ENCODE results near the gene DNAJA1. TPM values are rescaled to one million over a fixed set of nuclear protein-coding genes. Genes with fewer than 3 reads are reported as not detected.

The DNAJA1 gene
- 117 TPM for total RNA-seq (2021; ENCODE audit: unreplicated experiment)
- 60.8 and 68.4 TPM in 2 replicates for polyA plus RNA-seq (2012)
- Bru-seq, nascent RNA, result percentile 93 among the genes with signal in this experiment
- percentile 95 among the genes with signal in this experiment for BruChase-seq, experiment 1, labeled RNA remaining after a 6-hour chase
- BruChase-seq, experiment 2, labeled RNA remaining after a 2-hour chase, result percentile 93 among the genes with signal in this experiment
- long read RNA-seq, transcript DNAJA1-201 (9 exons, 2,381 nt), result major isoform, 327 of 349 reads
- long read RNA-seq, partial matches to known transcripts, result 12 of 349 reads
- long read RNA-seq, other reads (novel, unspliced or antisense), result 10 of 349 reads

GRCh38 chr9:33024966-33025571, at the start of gene DNAJA1:
Gene DNAJA1, plus strand, starts transcription at chr9:33025273. Its CDS starts 1,212 bp downstream, at chr9:33026485.
- ATAC-seq, result peak; percentile 90
- intact Hi-C loops (cut with micrococcal nuclease), result loop anchor here (1.0 kb wide), 1 partner anchor 24 kb away; the partner anchor contains the start of gene APTX
- POLR2A ChIA-PET, result interaction anchor here (0.7 to 3.8 kb wide), 35 partner anchors 10 to 473 kb away, joined by 3 to 58 read pairs (median 4); partner anchors contain the start of genes APTX, BAG1, CHMP5 and NFX1
- no peak within 1 kb of the TSS for H2AFZ ChIP-seq (ENCODE audit: low read depth, low read length, poor library complexity, severe bottlenecking)
- H3K9ac ChIP-seq (ENCODE audit: low read length), result peak within 1 kb of the TSS; percentile 98
- H3K4me2 ChIP-seq (ENCODE audit: low read length), result peak within 1 kb of the TSS; percentile 94
- CTCF ChIA-PET, result interaction anchor here (1.0 to 1.8 kb wide), 2 partner anchors 444 to 445 kb away, joined by 3 to 5 read pairs; no protein-coding TSS in a partner anchor
- no peaks in the 10 kb centered on the region for H3K27me3 ChIP-seq (ENCODE audit: insufficient read depth, low read length)
- H3K4me3 ChIP-seq (replicated peaks in 1 of 2; ENCODE audit: low read depth in 1 of 2, low read length in 2 of 2), result peak within 1 kb of the TSS; percentile 93 to 95
- DNase-seq (ENCODE audit: low read depth, low spot score), result peak; percentile 82
- H3K9me3 ChIP-seq (ENCODE audit: control insufficient read depth in 1 of 2, insufficient read depth in 1 of 2, low read depth in 1 of 2, low read length in 2 of 2), result no peaks in the 10 kb centered on the region
- no peaks in the 10 kb centered on the region for H3K9me2 ChIP-seq (ENCODE audit: insufficient read depth)
- peaks cover 98% of the 10 kb centered on the region for H3K79me2 ChIP-seq (ENCODE audit: insufficient read depth, low read length)
- no TSS peak for BruUV-seq (replicated peaks)
- RAD21 ChIA-PET (ENCODE audit: low non-redundant PET in 1 of 2, low total read pairs in 2 of 2, uncharacterized antibody in 2 of 2, unreplicated experiment in 2 of 2), result no interaction called here
- H3K4me1 ChIP-seq (ENCODE audit: control insufficient read depth in 1 of 2, insufficient read depth in 2 of 2, low read length in 2 of 2), result peaks cover 9 to 24% of the 10 kb centered on the region in 2 experiments
- peaks cover 38% of the 10 kb centered on the region; the same call in 1 of the 2 replicates for H4K20me1 ChIP-seq (ENCODE audit: insufficient read depth)
- peaks cover 38 to 39% of the 10 kb centered on the region in 2 experiments for H3K36me3 ChIP-seq (ENCODE audit: control insufficient read depth in 1 of 2, insufficient read depth in 2 of 2, low read length in 2 of 2)
- H3K27ac ChIP-seq (ENCODE audit: low read depth, low read length), result peak within 1 kb of the TSS; percentile 94
- TF ChIP-seq JUND (IDR thresholded peaks at IDR 0.05) (no peak), MAX (IDR thresholded peaks at IDR 0.05) (peak; percentile 70), REST (IDR thresholded peaks at IDR 0.05; ENCODE audit: low read depth) (no peak), SP1 (IDR thresholded peaks at IDR 0.05; ENCODE audit: low read depth) (peak; percentile 34; the same call in 1 of the 2 replicates), CEBPB (IDR thresholded peaks at IDR 0.05; ENCODE audit: low read depth) (no peak), ZBTB33 (IDR thresholded peaks at IDR 0.05; ENCODE audit: extremely low read depth, insufficient replicate concordance, low read length) (no peak), ZFX (IDR thresholded peaks at IDR 0.05) (peak; percentile 70), SIN3A (IDR thresholded peaks at IDR 0.05; ENCODE audit: low read depth) (peak; percentile 54; the same call in 1 of the 2 replicates), YY1 (IDR thresholded peaks at IDR 0.05; ENCODE audit: extremely low read depth, insufficient replicate concordance, low read depth, low read length) (peak; percentile 21), EGR1 (IDR thresholded peaks at IDR 0.05; ENCODE audit: low read depth) (peak; percentile 97), CBX3 (IDR thresholded peaks at IDR 0.05; ENCODE audit: low read depth) (no peak), POLR2A (IDR thresholded peaks at IDR 0.05; ENCODE audit: borderline replicate concordance, extremely low read depth, insufficient read depth, insufficient read length) (peak; percentile 96), EZH2 (IDR thresholded peaks at IDR 0.05) (no peak), RAD21 (IDR thresholded peaks at IDR 0.05; ENCODE audit: low read depth) (no peak), CTCF (IDR thresholded peaks at IDR 0.05 in 2 of 3, conservative IDR thresholded peaks at IDR 0.05 in 1 of 3; ENCODE audit: borderline replicate concordance in 1 of 3, insufficient read depth in 1 of 3, low read depth in 2 of 3, low read length in 2 of 3) (no peak), FOSL1 (IDR thresholded peaks at IDR 0.05; ENCODE audit: low read depth) (no peak), ATF3 (IDR thresholded peaks at IDR 0.05) (no peak), EZH2phosphoT487 (IDR thresholded peaks at IDR 0.05; ENCODE audit: borderline replicate concordance) (no peak)
